A549 (cell line): ENCODE measurements around the gene PIP5K1B.

Source experiments
- CTCF ChIP-seq: fragments of >200 bp; sonication (Bioruptor Twin); formaldehyde crosslinking; IDR thresholded peaks from 3 replicates; pipeline ENCODE4 v1.5.1; 2016
- RAD21 ChIP-seq, 2 experiments: fragments of >200 bp in 1 of 2; sonication (Bioruptor Twin) in 1 of 2; formaldehyde crosslinking in 1 of 2; IDR thresholded peaks in 1 of 2; conservative IDR thresholded peaks in 1 of 2; 2 replicates in 1 of 2; 3 replicates in 1 of 2; pipeline ENCODE4 v1.6.1; 2012 to 2018; ENCODE audit warnings: inconsistent platforms in 1 of 2
- REST ChIP-seq: fragments of 200-600 bp; sonication (generic); IDR thresholded peaks from 2 replicates; pipeline ENCODE4 v1.6.1; 2016; ENCODE audit warnings: antibody characterized with exemption, mild to moderate bottlenecking, moderate library complexity
- ZSCAN20 ChIP-seq: fragments of 250-450 bp; sonication (Bioruptor Pico); IDR thresholded peaks from 2 replicates; pipeline ENCODE4 v1.8.0; 2022; ENCODE audit warnings: mild to moderate bottlenecking, moderate library complexity

- TF ChIP-seq RAD21 (conservative IDR thresholded peaks at IDR 0.05 in 1 of 2, IDR thresholded peaks at IDR 0.05 in 1 of 2): no peak
- TF ChIP-seq REST: no peak
- no peak for TF ChIP-seq ZSCAN20 (CRISPR knock-in tag)
- TF ChIP-seq CTCF: no peak
These were observed 27.5 kb downstream of the PIP5K1B start for GRCh38 chr9:68732405-68733020.
